Activated CD4-positive, CD25-positive, alpha-beta regulatory T cell (primary cell): ENCODE data around the gene DHRSX.
"Not testable (repeated sequence)": the region's sequence is repeated elsewhere in the genome, so short reads cannot be mapped to it uniquely, and the experiment has no call there.

Experiments
- DNase-seq, 4 experiments: peaks; one replicate each; lab custom pipeline; 2025; lab: John Stamatoyannopoulos, UW

DHRSX gene

GRCh38 chrX:2500803-2501558 lies at the start of gene DHRSX, which contains the start of gene ZBED1:
Gene DHRSX (minus strand): TSS chrX:2500976. CDS start chrX:2500925, 51 bp downstream.
Gene ZBED1 (minus strand): TSS chrX:2500976. CDS start chrX:2490719, 10,257 bp downstream.
- DNase-seq: no peak

- DNase-seq: no peak
Measured at GRCh38 chrX:2549876-2550275, 49.1 kb upstream of the DHRSX start.

- no peak for DNase-seq
Measured at GRCh38 chrX:2548711-2549423, 48.1 kb upstream of the DHRSX start.

- no peak for DNase-seq
Measured at GRCh38 chrX:2547736-2548135, 47.0 kb upstream of the DHRSX start.

- DNase-seq: no peak
Measured at GRCh38 chrX:2546496-2546895, 45.7 kb upstream of the DHRSX start.

- no peak for DNase-seq
Measured at GRCh38 chrX:2545144-2545543, 44.4 kb upstream of the DHRSX start.

GRCh38 chrX:2542826-2543521 lies 42.2 kb upstream of the DHRSX start:
- DNase-seq: no peak

GRCh38 chrX:2541603-2542002 lies 40.8 kb upstream of the DHRSX start:
- DNase-seq: no peak

GRCh38 chrX:2540426-2540947 lies 39.7 kb upstream of the DHRSX start:
- no peak for DNase-seq

- DNase-seq: no peak
Measured at GRCh38 chrX:2539586-2539985, 38.8 kb upstream of the DHRSX start.

GRCh38 chrX:2538031-2538757 lies 37.4 kb upstream of the DHRSX start:
- no peak for DNase-seq

GRCh38 chrX:2536974-2537373 lies 36.2 kb upstream of the DHRSX start:
- DNase-seq: no peak

- no peak for DNase-seq
Measured at GRCh38 chrX:2536141-2536540, 35.4 kb upstream of the DHRSX start.

GRCh38 chrX:2534261-2535021 lies 33.7 kb upstream of the DHRSX start:
- DNase-seq: not testable (repeated sequence)

- DNase-seq: no peak
Measured at GRCh38 chrX:2533424-2533823, 32.6 kb upstream of the DHRSX start.

GRCh38 chrX:2526390-2526789 lies 25.6 kb upstream of the DHRSX start:
- no peak for DNase-seq

- no peak for DNase-seq
Measured at GRCh38 chrX:2523911-2524310, 23.1 kb upstream of the DHRSX start.

- no peak for DNase-seq
Measured at GRCh38 chrX:2521927-2522386, 21.2 kb upstream of the DHRSX start.

- DNase-seq: no peak
Measured at GRCh38 chrX:2521092-2521926, 20.5 kb upstream of the DHRSX start.

GRCh38 chrX:2520539-2520938 lies 19.8 kb upstream of the DHRSX start:
- DNase-seq: no peak
